Measurements from ENCODE around the gene VPS9D1. TPM values are rescaled to one million over a fixed set of nuclear protein-coding genes. Genes with fewer than 3 reads are reported as not detected.

Gene VPS9D1
- total and polyA plus RNA-seq, 2 donors (not counting 1 experiment from before 2014, with no cell fraction given): 6.3 to 13.0 TPM

DNA sequence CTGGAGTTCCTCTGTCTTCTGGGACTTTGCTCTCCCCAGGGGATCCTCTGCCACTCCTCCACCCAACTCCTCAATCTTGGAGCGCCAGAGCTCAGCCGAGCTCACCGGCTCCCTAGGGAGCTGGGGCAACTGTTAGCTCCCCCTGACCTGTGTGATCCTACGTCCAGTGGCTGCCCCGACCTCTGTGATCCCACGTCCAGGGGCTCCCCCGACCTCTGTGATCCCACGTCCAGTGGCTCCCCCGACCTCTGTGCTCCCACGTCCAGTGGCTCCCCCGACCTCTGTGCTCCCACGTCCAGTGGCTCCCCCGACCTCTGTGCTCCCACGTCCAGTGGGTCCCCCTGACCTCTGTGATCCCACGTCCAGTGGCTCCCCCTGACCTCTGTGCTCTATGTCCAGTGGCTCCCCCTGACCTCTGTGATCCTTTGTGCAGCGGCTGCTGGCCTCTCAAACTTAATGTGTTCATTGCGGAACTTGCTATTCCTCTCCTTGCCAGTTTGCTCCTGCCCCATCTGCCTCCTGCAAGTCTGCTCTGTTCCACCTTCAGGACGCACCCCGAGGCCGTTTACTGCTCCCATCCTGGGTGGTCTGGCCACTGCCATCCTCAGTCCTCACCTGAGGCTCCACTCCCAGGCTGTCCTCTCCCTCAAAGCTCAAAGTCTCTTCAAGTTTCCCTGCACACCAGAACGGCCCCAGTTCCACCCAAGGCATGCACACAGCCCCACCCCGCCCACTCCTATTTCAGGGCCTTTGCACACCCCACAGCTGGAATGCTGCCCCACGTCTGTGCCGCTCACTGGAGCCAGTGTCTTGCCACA, 2.8 kb downstream of the VPS9D1 start:
- no peak overlapping the region for H2AFZ ChIP-seq (ENCODE audit: low read length)
- H3K27ac ChIP-seq (ENCODE audit: insufficient read depth, low read length): no peak overlapping the region

DNA sequence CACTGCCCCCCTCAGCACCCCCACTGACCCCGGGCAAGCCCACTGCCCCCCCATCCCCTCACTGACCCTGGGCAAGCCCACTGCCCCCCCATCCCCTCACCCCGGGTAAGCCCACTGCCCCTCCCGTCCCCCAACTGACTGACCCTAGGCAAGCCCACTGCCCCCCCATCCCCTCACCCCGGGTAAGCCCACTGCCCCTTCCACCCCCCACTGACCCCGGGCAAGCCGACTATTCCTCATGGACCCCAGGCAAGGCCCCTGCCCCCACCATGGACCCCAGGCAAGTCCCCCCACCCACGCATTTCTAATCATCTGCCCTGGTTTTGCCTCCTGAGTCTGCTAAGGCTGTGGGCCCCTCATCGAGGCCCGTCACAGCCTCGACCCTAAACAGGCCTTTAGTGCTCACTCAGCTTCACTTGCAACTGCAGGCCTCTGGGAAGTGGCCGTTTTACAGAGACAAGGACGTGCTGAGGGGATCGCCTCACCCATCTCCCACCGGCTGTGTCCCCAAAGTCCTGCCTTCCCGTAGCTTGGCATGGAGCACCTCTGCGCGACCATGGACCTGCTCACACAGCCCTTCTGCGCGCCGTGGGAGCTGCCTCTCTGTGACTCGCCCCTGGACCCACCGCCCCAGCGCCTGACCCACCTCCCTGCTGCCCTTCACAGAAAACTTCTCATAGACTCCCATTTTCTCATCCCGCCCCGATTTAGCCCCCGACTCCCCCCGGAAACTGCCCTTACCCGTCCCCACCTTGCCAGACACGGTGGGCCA, 3.6 kb downstream of the VPS9D1 start:
- DNase-seq (ENCODE audit: low read depth in 2 of 2): no peak
- TF ChIP-seq, protein P1, sequence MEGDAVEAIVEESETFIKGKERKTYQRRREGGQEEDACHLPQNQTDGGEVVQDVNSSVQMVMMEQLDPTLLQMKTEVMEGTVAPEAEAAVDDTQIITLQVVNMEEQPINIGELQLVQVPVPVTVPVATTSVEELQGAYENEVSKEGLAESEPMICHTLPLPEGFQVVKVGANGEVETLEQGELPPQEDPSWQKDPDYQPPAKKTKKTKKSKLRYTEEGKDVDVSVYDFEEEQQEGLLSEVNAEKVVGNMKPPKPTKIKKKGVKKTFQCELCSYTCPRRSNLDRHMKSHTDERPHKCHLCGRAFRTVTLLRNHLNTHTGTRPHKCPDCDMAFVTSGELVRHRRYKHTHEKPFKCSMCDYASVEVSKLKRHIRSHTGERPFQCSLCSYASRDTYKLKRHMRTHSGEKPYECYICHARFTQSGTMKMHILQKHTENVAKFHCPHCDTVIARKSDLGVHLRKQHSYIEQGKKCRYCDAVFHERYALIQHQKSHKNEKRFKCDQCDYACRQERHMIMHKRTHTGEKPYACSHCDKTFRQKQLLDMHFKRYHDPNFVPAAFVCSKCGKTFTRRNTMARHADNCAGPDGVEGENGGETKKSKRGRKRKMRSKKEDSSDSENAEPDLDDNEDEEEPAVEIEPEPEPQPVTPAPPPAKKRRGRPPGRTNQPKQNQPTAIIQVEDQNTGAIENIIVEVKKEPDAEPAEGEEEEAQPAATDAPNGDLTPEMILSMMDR (conservative IDR thresholded peaks at IDR 0.05 in 1 of 2, IDR thresholded peaks at IDR 0.05 in 1 of 2; ENCODE audit: low read depth in 1 of 2, low read length in 2 of 2): no peak
- TF ChIP-seq EZH2 (IDR thresholded peaks at IDR 0.05; ENCODE audit: low read length, missing control alignments): no peak
- Histone ChIP-seq H3K4me2 (ENCODE audit: extremely low read depth, insufficient read depth, low read length) (no peak overlapping the region), H3K9ac (ENCODE audit: insufficient read depth, low read length) (no peak overlapping the region), H3K27ac (ENCODE audit: insufficient read depth, low read length) (no peak overlapping the region), H3K4me1 (ENCODE audit: control insufficient read depth, extremely low read depth, insufficient read depth, low read length) (peaks cover 12% of the 10 kb centered on the region), H3K36me3 (ENCODE audit: control insufficient read depth, insufficient read depth, low read length) (peaks cover 4% of the 10 kb centered on the region), H3K79me2 (ENCODE audit: control insufficient read depth, insufficient read depth, low read length) (peaks cover 5% of the 10 kb centered on the region), H3K9me3 (ENCODE audit: control insufficient read depth, insufficient read depth, low read depth, low read length) (no peaks in the 10 kb centered on the region), H4K20me1 (ENCODE audit: control insufficient read depth, extremely low read depth, insufficient read depth, low read length) (no peaks in the 10 kb centered on the region), H3K27me3 (ENCODE audit: control insufficient read depth, insufficient read depth, low read length) (no peaks in the 10 kb centered on the region), H2AFZ (ENCODE audit: low read length) (no peak overlapping the region), H3K4me3 (replicated peaks in 1 of 4; ENCODE audit: control extremely low read depth in 1 of 4, insufficient read depth in 1 of 4, low read depth in 3 of 4, low read length in 4 of 4) (no peak overlapping the region)

More for the DNA sequence above, 2.8 kb downstream of the VPS9D1 start:
- H3K27me3 ChIP-seq (ENCODE audit: control insufficient read depth, insufficient read depth, low read length): no peaks in the 10 kb centered on the region
- H3K9me3 ChIP-seq (ENCODE audit: control insufficient read depth, insufficient read depth, low read depth, low read length): no peaks in the 10 kb centered on the region
- TF ChIP-seq, protein P1 (conservative IDR thresholded peaks at IDR 0.05 in 1 of 2, IDR thresholded peaks at IDR 0.05 in 1 of 2; ENCODE audit: low read depth in 1 of 2, low read length in 2 of 2): no peak
- TF ChIP-seq EZH2 (IDR thresholded peaks at IDR 0.05; ENCODE audit: low read length, missing control alignments): no peak
- H3K4me3 ChIP-seq (replicated peaks in 1 of 4; ENCODE audit: control extremely low read depth in 1 of 4, insufficient read depth in 1 of 4, low read depth in 3 of 4, low read length in 4 of 4): no peak overlapping the region
- H3K4me2 ChIP-seq (ENCODE audit: extremely low read depth, insufficient read depth, low read length): no peak overlapping the region
- peaks cover 19% of the 10 kb centered on the region for H3K4me1 ChIP-seq (ENCODE audit: control insufficient read depth, extremely low read depth, insufficient read depth, low read length)
- peaks cover 4% of the 10 kb centered on the region for H3K36me3 ChIP-seq (ENCODE audit: control insufficient read depth, insufficient read depth, low read length)
- DNase-seq (ENCODE audit: low read depth in 2 of 2): no peak
- peaks cover 12% of the 10 kb centered on the region for H3K79me2 ChIP-seq (ENCODE audit: control insufficient read depth, insufficient read depth, low read length)
- no peak overlapping the region for H3K9ac ChIP-seq (ENCODE audit: insufficient read depth, low read length)
- H4K20me1 ChIP-seq (ENCODE audit: control insufficient read depth, extremely low read depth, insufficient read depth, low read length): no peaks in the 10 kb centered on the region

DNA sequence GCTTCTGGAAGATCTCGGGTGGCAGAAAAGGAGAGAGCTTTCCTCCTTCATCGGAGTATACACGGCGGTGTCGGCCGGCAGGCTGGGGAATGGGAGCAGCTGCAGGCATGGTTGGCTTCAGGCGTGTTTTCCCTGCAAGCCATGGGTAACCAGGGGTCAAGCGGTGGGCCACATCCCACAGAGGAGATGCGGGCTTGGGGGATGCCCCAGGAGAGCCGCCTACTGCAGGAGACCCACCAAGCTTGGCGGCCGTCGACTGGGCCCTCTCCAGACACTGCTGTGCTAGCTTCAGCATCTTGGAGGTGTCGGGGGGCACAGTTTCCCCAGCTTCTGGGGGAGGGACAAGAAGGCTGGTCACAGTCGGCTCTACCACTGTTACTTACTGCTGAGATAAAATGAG, 4.2 kb downstream of the VPS9D1 start:
- Histone ChIP-seq H3K4me3 (replicated peaks in 1 of 4; ENCODE audit: control extremely low read depth in 1 of 4, insufficient read depth in 1 of 4, low read depth in 3 of 4, low read length in 4 of 4) (no peak overlapping the region), H3K36me3 (ENCODE audit: control insufficient read depth, insufficient read depth, low read length) (peaks cover 4% of the 10 kb centered on the region), H4K20me1 (ENCODE audit: control insufficient read depth, extremely low read depth, insufficient read depth, low read length) (no peaks in the 10 kb centered on the region), H3K79me2 (ENCODE audit: control insufficient read depth, insufficient read depth, low read length) (peaks cover 5% of the 10 kb centered on the region), H3K27ac (ENCODE audit: insufficient read depth, low read length) (no peak overlapping the region), H3K9ac (ENCODE audit: insufficient read depth, low read length) (no peak overlapping the region), H2AFZ (ENCODE audit: low read length) (no peak overlapping the region), H3K9me3 (ENCODE audit: control insufficient read depth, insufficient read depth, low read depth, low read length) (no peaks in the 10 kb centered on the region), H3K4me2 (ENCODE audit: extremely low read depth, insufficient read depth, low read length) (no peak overlapping the region), H3K27me3 (ENCODE audit: control insufficient read depth, insufficient read depth, low read length) (no peaks in the 10 kb centered on the region), H3K4me1 (ENCODE audit: control insufficient read depth, extremely low read depth, insufficient read depth, low read length) (peaks cover 12% of the 10 kb centered on the region)
- no peak for TF ChIP-seq EZH2 (IDR thresholded peaks at IDR 0.05; ENCODE audit: low read length, missing control alignments)
- TF ChIP-seq, protein P1 (conservative IDR thresholded peaks at IDR 0.05 in 1 of 2, IDR thresholded peaks at IDR 0.05 in 1 of 2; ENCODE audit: low read depth in 1 of 2, low read length in 2 of 2): no peak
- no peak for DNase-seq (ENCODE audit: low read depth in 2 of 2)
